GM12891 (cell line): ENCODE measurements around the gene MKI67.

ENCODE experiments used
- PAX5 ChIP-seq: IDR thresholded peaks from 2 replicates; pipeline ENCODE4 v1.6.1; 2011; ENCODE audit warnings: low read length, moderate library complexity, mild to moderate bottlenecking; ENCODE audit not compliant: insufficient read depth, severe bottlenecking
- POLR2A ChIP-seq: IDR thresholded peaks from 2 replicates; pipeline ENCODE4 v1.6.1; 2011; ENCODE audit warnings: low read depth, low read length, control low read depth
- POLR2AphosphoS5 ChIP-seq: IDR thresholded peaks from 2 replicates; pipeline ENCODE4 v1.6.1; 2011; ENCODE audit warnings: low read depth, low read length, control low read depth

GRCh38 chr10:128080231-128080630, 46.0 kb downstream of the MKI67 start:
- TF ChIP-seq POLR2A (no peak), POLR2AphosphoS5 (no peak), PAX5 (no peak)
